ENCODE results near the gene GON7. TPM values are rescaled to one million over a fixed set of nuclear protein-coding genes. Genes with fewer than 3 reads are reported as not detected.
"Not testable (repeated sequence)": the region's sequence is repeated elsewhere in the genome, so short reads cannot be mapped to it uniquely, and the experiment has no call there.

Gene GON7
- total RNA-seq, 1 donor from 2014 or later = 5.0 TPM

GRCh38 chr14:93200553-93200952, 6.3 kb downstream of the GON7 start:
- ATAC-seq (peak; percentile 99), DNase-seq (ENCODE audit: low spot score) (peak; percentile 74)

GRCh38 chr14:93199031-93199430, 7.8 kb downstream of the GON7 start:
- DNase-seq (ENCODE audit: low spot score) (no peak), ATAC-seq (no peak)

GRCh38 chr14:93195316-93195999, 11.4 kb downstream of the GON7 start:
- ATAC-seq = no peak
- no peak for DNase-seq (ENCODE audit: low spot score)

- no peak for ATAC-seq
- DNase-seq (ENCODE audit: low spot score) = no peak
Measured at GRCh38 chr14:93186956-93187355, 19.9 kb downstream of the GON7 start.

GRCh38 chr14:93186466-93186865, 20.4 kb downstream of the GON7 start:
- DNase-seq (ENCODE audit: low spot score) (no peak), ATAC-seq (no peak)

- ATAC-seq (no peak), DNase-seq (ENCODE audit: low spot score) (no peak)
Measured at GRCh38 chr14:93185349-93185720, 21.5 kb downstream of the GON7 start.

- peak; percentile 93 for ATAC-seq
- peak; percentile 90 for DNase-seq (ENCODE audit: low spot score)
Measured at GRCh38 chr14:93184391-93185348, 22.2 kb downstream of the GON7 start, which contains the start of the genes LYSET and MOAP1. Gene LYSET, plus strand, starts transcription at chr14:93185317. Its CDS starts 89 bp downstream, at chr14:93185406. Gene MOAP1, minus strand, starts transcription at chr14:93184897. Its CDS starts 655 bp downstream, at chr14:93184242.

- ATAC-seq (no peak), DNase-seq (ENCODE audit: low spot score) (no peak)
Measured at GRCh38 chr14:93183596-93184317, 23.1 kb downstream of the GON7 start.

GRCh38 chr14:93175492-93175891, 31.4 kb downstream of the GON7 start:
- DNase-seq (ENCODE audit: low spot score) = no peak
- ATAC-seq = no peak

- not testable (repeated sequence) for DNase-seq (ENCODE audit: low spot score); ATAC-seq
Measured at GRCh38 chr14:93174731-93175130, 32.1 kb downstream of the GON7 start.

GRCh38 chr14:93173943-93174395, 32.9 kb downstream of the GON7 start:
- no peak for DNase-seq (ENCODE audit: low spot score)
- no peak for ATAC-seq

- ATAC-seq = no peak
- DNase-seq (ENCODE audit: low spot score) = no peak
Measured at GRCh38 chr14:93171376-93171775, 35.5 kb downstream of the GON7 start.

- not testable (repeated sequence) for ATAC-seq; DNase-seq (ENCODE audit: low spot score)
Measured at GRCh38 chr14:93170141-93170540, 36.7 kb downstream of the GON7 start.

- DNase-seq (ENCODE audit: low spot score); ATAC-seq: not testable (repeated sequence)
Measured at GRCh38 chr14:93169619-93170018, 37.2 kb downstream of the GON7 start.

GRCh38 chr14:93168610-93169009, 38.3 kb downstream of the GON7 start:
- not testable (repeated sequence) for DNase-seq (ENCODE audit: low spot score); ATAC-seq

GRCh38 chr14:93165271-93166265, 41.3 kb downstream of the GON7 start:
- peak; percentile 30 for ATAC-seq
- not testable (repeated sequence) for DNase-seq (ENCODE audit: low spot score)

GRCh38 chr14:93163564-93163963, 43.3 kb downstream of the GON7 start:
- DNase-seq (ENCODE audit: low spot score) = no peak

GRCh38 chr14:93161411-93161940, 45.4 kb downstream of the GON7 start:
- DNase-seq (ENCODE audit: low spot score) (no peak), ATAC-seq (no peak)

More at GRCh38 chr14:93163564-93163963, 43.3 kb downstream of the GON7 start:
- ATAC-seq = no peak

GRCh38 chr14:93160353-93160801, 46.5 kb downstream of the GON7 start:
- peak; percentile 89 for ATAC-seq

More at GRCh38 chr14:93160353-93160801, 46.5 kb downstream of the GON7 start:
- DNase-seq (ENCODE audit: low spot score) = no peak

Data from left lobe of liver (tissue), 2 donors.